ENCODE measurements around the gene MATR3.

DNA sequence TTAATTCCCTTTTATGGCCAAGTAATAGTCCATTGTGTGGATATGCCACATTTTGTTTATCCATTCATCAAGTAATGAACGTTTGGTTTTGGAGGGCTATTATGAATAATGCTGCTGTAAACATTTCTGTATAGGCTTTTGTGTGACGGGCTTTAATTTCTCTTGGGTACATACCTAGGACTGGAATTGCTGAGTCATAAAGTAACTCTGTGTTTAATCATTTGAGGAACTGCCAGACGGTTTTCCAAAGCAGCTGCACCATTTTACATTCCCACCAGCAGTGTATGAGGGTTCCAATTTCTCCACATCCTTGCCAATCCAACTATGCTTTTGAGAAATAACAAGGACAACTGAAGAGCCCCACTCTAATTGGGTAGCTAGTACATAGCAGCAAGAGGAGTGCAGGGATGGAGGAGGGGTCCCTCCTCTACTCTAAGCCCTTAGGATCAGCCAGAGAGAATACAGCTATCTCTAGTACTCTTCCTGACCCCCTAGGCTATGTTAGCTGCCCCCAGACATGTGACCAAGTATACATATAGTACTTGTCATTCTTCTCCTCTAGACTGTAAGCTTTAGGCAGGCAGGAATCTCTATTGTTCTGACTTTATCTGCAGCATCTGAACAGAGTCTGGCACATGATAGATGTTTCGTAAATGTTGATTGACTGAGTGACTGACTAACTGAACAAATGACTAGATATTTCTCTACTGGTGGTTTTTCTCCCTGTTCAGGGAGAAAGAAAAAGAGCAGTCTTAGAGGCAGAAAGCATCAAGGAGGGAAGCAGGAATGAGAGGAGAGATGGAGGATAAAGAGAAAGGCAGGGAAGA is 22.1 kb upstream of the MATR3 start:
- TF ChIP-seq ZNF384 (IDR thresholded peaks at IDR 0.05) (no peak), ELF4 (IDR thresholded peaks at IDR 0.05) (no peak), ARNT (IDR thresholded peaks at IDR 0.05) (no peak), NFRKB (IDR thresholded peaks at IDR 0.05) (no peak), CTBP1 (IDR thresholded peaks at IDR 0.05; ENCODE audit: borderline replicate concordance) (no peak), BHLHE40 (IDR thresholded peaks at IDR 0.05; ENCODE audit: borderline replicate concordance) (no peak), LEF1 (IDR thresholded peaks at IDR 0.05; ENCODE audit: borderline replicate concordance) (no peak), FOXA1 (IDR thresholded peaks at IDR 0.05) (no peak)

Data from HEK293T (cell line).